Stimulated activated CD4-positive, alpha-beta T cell treated with anti-CD3 and anti-CD28 coated beads, Interleukin-12 subunit alpha, Interleukin-12 subunit beta, amount 100 ng/mL, for 24 hours (primary cell): ENCODE data around the gene AKT1S1.

Experiments
- DNase-seq, 2 experiments: peaks; one replicate each; pipeline ENCODE4 v3.0.0-alpha.2; 2020; ENCODE audit warnings: low read depth in 2 of 2

AKT1S1 gene

DNA sequence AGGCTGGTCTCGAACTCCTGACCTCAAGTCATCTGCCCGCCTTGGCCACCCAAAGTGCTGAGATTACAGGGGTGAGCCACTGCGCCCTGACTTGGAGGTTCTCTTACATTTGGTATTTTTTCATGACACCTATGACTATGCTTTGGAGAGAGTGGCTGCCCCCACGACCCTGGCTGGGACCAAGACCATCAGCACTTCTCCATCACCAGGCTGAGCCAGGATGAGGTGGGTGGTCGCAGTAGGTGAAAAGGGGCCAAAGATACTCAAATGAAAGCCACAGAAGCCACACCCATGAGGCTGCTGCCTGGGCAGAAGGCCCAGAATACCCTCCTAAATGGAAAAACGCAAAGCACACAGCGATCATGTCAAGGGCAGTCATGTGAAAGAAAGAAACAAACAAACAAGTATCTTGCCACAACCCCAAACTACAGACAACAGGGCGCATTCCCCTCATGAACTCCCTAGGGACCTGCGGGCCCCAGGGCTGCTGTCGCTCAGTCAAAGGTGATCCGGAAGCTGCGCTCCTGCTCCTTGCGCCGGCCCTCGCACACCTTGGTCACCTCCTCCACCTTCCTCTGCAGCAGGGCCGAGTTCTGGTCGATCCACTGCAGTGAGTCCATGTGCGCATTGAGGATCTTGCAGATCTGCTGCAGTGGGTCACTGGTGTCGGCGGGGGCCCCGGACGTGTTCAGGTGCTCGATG is 30.7 kb upstream of the AKT1S1 start:
- no peak for DNase-seq

DNA sequence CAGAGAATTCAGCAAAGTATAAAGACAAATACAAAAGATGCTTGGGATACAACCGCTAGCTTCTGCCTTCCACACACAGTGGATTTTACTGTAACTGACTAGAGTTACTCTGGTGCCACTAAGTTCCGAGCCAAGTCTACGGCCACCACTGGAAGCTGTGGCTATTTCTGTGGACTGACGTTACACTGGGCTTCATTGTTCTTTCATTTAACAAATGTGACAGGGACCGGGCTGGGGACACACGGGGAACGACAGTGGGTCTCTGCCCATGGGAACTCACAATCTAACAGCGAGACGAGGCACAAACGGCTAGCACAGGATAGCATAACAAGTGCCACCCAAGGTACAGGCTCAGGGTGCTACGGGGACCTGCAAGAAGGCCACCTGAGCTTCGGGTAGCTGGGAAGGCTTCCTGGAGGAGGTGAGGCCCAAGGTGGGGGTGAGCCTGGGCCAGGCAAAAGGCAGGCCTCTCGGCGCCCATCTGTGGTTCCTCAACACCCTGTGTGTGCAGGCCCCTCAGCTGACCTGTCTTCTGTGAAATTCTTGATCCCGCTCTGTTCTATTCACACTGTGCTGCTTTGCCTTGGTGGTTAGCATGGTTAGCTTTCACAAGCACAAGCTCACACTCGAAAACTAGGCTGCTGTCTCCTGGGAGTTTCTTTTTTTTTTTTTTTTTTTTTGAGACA is 29.9 kb upstream of the AKT1S1 start:
- DNase-seq: no peak

DNA sequence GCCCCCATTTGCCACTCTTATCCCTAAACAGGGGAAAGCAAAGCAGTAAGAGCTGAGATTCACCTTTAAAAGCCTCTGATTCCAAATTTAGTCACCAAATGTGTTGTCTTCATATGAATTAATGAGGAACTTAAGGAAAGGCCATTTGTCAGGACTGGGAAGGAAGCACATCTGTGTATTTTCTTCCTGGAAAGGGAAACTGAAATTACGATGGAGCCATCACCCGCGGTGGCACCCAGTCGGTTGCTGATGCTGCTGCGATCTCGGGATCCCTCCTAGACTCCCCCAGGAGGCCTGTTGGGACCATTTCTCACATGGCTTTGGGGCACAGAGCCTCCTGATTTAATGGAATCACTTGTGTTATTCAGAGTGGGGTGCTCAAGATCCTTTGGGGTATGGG is 27.0 kb upstream of the AKT1S1 start:
- no peak for DNase-seq

DNA sequence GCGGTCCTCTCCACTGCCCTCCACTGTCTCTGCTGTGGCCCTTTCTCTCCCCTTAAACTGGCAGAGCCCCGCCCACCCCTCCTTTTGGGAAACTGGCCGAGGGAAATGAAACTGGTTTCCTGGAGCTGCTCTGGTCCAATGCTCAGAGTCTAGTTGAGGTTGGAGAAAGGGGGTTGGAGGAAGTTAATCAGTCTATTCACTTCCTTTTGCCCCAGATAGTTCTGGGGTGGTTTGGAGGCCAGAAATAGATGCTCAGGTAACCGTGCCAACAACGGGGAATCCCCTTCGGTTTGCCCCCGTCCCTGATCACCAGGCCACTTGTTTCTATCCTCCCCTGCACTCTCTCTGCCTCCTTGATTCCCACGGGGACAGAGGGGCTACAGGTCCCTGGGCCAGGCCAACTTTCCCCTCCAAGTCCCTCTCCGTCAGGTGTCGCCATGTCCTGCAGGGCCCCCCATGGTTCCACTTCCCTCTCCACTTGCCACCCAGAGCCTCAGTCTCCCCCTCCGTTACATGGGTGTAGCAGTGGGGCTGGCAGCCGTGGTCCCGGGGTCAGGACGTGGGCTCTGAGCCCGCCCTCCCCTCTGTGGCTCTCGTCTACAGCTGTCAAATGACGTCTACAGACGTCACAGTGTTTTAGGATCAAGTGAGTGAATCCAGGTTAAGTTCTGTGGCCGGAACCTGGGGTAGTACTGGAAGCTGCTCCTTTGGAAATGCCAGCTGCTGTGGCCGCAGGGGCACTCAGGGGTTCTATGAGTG is 19.9 kb upstream of the AKT1S1 start, which contains the start of gene IL4I1:
Gene IL4I1, minus strand, starts transcription at position 25 of the 759 bp plus-strand sequence. CDS start 727 bp downstream, outside the sequence.
- DNase-seq: peak in 1 of 2 experiments; percentile 58

DNA sequence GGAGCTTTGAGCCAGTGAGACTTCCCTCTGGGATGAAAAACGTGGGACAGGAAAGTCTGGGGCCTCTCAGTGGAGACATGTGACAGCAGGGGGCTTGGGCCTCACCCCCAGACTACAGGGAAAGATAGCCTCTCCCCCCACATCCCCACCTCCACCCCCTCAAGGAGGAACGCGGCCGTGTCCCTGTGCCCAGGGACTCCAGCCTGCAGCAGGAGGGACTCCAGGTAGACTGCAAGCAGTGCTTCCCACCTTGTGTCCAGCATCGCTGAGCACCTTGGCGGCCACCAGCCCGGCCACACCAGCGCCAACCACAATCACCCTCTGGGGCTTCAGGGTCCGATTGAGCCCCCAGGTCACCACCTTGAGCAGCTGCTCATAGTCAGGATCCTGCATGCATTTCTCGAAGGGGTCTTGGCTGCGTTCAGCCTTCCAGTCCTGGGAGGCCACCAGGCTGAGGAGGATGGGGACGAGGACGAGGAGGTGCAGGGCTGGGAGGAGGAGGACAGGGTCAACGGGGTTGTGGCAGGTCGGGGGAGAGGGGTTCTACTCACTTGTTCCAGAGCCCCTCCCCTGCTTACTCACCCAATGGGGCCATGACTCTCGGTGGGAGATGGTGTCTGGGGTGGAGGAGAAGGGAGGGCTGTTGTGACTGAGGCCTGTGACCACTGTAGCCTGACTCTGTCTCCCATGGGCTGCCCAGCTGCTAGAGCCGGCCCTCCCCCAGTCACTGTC is 18.6 kb upstream of the AKT1S1 start:
- DNase-seq: no peak

DNA sequence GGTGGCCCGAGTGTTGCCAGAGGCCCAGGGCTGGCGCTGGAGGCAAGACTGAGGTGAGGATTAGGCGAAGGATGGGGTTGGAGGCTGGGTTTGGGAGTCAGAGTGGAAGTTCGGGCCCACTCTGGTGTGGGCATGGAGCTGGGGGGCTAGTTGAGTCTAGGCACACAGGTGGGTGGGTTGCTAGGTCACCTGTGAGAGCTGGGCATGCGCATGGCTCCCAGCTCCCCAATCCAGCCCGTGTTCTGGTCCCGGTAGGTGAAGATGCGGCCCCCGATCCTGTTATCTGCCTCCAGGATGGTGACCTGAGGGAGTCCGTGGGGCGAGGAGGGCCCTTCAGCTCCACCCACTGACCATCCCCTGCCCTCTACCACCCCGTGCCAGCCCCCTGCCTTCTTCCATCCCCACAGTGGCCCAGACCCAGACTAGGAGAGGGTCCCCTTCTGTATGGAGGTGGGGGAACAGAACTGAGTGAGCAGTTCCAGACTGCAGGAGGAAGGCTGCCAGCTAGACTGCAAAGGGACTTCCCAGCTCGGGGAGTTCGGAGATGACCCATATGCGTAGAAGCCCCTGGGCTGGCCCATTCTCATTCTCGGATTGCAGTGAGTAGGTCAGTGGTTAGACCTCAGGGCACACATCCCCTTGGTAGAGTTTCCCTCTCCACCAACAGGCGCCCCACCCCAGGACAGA is 17.9 kb upstream of the AKT1S1 start:
- peak in 1 of 2 experiments; percentile 32 for DNase-seq

DNA sequence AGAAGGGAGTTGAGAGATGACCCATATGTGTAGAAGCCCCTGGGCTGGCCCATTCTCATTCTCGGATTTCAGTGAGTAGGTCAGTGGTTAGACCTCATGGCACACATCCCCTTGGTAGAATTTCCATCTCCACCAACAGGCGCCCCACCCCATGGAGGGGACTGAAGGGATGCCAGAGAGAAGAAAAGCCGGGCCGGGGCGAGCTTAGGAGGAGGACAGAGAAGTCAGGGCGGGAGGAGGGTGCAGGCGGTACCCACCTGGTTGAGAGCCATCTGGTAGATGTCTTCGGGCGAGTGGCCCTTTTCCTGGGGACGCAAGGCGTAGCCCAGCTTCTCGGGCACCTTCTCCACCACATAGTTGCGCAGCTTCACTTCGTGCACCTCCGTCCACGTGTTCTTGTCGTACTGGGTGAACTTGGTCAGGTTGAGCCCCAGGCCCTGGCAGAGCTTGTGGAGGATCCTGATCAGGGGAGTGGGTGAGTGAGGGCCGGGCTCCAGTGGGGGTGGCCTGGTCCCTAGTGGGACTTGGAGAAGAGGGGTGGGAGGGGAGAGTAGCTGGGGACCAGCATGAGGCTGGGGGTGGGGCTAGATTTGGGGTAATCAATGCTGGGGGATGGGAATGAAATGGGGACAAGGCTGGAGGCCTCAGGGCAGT is 17.0 kb upstream of the AKT1S1 start:
- DNase-seq: no peak

DNA sequence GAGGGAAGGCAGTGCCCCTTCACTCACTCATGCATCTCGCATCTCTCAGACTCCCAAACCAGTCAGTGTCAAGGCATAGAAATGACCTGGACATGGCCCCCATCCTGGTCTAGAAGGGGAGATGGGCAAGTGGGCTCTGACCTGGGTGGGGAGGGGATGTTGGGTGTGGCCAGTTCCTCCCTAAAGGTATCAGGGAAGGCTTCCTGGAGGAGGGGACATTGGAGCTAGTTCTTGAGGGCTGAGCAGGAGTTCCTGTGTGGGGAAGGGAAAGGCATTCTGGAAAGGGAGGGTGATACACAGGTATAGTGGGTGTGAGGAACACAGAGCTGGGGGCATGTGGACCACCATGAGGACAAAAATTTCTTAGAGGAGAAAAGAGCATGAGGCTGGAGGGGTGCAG is 15.6 kb upstream of the AKT1S1 start:
- DNase-seq: no peak

DNA sequence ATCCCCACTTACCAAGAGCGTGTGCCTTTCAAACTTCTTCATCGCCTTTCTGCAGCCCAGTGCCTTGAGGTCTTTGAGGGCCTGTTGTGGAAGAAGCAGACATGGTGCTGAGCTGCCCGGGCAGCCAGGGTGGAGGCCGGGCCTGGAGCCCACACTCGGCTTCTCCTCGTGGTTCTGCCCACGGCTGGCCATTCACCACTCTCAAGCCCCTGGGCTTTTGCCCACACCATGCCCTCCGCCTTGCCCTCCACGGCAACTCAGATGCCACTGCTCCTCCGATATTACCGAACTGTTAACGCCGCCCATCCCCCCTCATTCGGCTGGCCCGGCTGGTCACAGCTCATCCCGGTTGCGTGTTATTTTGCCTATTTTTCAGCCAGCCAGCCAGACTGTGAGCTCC is 14.2 kb upstream of the AKT1S1 start:
- DNase-seq: no peak

DNA sequence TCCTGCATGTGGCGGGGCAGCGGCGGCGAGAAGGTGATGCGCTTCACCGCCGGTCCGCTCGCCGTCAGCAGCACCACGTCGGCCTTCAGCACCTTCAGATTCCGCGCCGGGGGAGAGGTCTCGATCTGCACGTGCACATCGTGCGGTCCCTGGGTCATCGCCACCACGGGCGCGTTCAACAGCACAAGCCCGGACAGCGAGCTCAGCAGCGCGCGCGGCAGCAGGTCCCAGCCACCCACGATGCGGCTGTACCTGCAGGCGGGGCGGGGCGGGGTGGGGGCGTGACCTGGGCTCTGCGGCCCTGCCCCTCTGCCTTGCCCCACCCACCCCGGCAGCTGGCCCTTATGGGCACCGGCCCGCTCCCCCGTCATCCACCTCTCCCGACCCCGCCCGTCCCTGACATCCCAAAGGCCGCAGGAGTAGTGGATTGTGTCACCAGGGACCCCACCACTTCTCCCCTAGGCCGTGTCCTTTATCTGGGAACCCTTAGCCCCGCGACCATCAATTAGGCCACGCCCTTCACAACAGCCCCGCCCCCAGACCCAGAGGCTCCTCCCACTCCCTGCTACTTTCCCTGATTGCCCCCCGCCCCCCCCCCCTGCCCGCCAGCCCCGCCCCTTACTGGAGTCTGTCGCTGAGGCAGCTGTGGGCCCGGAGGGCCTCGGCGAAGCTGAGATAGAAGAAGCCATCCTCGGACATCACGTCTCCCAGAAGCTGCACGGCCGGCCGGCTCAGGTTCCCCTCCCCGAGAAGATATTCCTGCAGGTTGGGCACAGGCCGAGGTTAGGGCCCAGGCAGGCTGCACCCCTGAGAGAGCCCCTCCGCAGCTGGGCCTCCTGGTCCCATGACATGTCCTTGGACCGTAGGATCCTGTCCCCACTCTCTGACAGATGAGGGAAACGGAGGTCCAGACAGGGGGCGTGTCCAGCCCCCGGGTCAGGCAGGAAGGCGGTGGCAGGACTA is 13.5 kb upstream of the AKT1S1 start:
- DNase-seq: peak in 1 of 2 experiments; percentile 55

DNA sequence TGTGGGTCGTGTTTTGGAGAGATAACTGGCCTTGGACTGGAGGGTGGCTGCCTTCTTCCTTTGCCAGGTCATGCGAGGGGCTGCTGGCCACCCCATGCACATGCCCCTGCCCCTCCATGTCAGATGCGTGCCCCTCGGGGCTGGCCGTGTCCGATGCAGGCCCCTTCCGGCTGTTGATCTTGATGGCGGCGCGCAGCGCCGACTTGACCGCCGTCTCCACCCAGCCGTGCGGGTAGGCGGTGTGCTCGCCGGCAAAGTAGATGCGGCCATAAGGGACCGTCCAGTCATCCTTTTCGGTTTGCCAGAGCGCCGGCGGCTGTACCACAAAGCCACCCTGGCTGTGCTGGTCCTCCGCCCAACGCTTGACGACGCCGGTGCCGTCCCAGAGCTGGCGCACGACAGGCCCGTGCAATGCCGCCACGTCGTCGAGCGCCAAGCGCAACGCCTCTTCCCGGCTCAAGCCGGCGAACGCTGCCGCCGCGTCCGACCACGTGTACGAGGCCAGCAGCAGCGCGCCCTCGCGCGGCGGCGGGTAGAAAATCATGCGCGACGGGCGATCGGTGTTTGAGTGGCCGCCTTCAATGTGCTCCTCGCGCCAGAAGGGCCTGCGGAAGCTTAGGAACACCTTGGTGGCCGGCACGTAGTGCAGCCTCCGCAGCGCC is 12.7 kb upstream of the AKT1S1 start:
- DNase-seq: peak; percentile 43 to 65

DNA sequence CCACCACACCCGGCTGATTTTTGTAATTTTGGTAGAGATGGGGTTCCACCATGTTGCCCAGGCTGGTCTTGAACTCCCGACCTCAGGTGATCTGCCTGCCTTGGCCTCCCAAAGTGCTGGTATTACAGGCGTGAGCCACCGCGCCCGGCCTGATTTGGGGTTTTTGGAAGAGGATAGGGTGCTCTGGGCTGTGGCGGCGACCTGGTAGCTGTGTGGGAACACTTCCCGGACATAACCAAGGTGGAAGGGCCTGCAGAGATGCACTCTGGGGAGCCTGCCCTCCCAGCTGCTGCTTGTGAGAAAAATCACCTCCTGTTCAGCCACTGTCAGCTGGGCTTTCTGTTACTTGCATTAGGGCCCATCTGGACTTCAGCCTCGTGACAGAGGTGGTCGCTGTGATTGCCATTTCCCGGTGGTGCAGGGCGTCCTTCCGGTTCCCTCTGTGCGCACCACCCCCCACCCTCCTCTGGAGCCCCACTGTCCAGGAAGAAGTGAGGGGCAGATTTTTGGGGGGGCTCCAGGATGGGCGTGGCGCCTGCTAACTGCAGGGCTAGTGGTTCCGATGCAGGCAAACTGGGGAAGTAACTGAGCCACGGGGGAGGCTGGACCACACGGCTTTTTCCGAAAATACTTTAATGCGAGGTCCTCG is 12.0 kb upstream of the AKT1S1 start:
- DNase-seq: no peak

DNA sequence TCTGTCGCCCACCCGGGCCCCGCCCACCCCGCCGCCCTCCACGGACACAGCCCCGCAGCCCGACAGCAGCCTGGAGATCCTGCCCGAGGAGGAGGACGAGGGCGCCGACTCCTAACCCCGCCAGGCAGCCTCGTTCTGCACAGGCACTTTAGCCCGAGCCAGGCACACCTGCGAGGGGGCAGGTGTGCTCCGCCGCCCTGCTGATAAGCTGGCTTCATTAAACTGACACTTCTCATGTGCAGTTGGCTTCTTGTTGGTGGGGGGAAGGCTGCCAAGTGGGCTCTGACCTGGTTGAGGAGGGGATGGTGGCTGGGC is 11.3 kb upstream of the AKT1S1 start:
- DNase-seq: no peak

DNA sequence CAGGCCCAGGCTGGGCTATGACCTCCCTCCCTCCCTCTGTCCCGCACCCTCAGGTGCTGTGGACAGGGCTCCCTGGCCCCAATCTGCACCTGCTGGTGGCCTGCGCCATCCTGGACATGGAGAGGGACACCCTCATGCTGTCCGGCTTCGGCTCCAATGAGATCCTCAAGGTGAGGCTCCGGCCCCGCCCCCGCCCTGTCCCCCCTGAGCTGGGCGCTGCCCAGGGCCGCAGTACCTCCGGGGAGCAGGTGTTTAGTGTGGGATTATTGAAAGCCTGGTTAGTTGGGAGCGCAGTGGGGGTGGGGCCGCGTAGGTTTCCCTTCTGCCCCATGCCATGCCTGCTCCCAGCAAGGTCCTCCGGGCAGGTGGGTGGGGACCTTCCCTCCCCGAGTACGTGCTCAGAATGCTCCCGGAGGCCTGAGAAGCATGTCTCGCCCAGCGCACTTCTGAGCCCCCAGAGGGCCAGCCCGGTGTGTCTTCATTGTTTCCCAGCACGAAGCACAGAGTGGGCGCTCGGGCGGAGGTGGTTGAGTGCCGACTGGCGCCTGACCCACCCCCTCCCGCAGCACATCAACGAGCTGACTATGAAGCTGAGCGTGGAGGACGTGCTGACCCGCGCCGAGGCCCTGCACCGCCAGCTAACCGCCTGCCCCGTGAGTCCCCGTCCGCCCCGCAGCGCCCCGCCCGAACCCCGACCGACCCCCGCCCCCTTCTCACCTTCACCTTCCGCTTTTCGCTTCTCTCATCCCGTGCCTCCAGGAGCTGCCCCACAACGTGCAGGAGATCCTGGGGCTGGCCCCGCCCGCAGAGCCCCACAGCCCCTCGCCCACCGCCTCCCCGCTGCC is 10.7 kb upstream of the AKT1S1 start:
- no peak for DNase-seq

DNA sequence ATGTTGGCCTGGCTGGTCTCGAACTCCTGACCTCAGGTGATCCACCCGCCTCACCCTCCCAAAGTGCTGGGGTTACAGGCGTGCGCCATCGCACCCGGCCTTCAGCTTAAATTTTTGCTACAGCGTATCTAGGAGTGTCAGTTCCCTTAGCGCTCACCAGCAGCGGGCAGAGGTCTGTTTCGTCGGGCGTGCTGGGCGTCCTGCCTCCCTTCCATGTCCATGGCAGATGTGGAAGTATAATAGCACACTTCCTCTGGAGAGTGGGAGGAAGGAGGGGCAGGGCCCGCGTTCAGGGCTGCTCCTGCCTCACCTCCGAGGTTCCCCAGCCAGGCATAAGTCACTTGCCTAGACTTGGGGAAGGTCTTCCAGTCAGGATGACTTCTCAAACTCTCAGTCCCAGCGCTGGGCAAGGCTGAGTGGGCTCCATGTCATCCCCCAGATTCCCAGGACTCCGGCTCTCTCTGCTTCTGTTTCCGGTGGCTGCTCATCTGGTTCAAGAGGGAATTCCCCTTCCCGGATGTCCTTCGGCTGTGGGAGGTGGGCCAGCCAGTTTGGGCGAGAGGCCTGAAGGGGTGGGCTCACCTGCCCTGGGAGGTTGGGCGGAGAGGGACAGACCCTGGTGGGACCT is 10.0 kb upstream of the AKT1S1 start:
- no peak for DNase-seq

DNA sequence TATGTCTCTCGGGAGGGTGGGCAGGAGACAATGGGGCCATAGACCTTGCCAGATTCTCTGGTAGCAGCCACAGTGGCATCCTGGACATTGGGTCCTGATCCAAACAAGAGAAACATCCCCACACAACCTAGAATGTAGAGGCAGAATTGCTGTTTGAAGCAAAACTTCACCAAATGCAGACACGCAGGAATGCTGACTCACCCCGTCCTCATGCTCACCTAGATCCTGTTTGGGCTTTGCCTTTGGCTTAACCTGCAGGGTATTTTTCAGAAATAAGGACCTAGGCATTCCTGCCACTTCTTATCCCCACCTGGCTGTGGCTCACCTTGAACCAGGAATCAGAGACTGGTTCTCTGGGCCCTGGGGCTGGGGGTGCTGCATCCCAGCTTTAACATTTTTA is 7.6 kb upstream of the AKT1S1 start:
- no peak for DNase-seq

DNA sequence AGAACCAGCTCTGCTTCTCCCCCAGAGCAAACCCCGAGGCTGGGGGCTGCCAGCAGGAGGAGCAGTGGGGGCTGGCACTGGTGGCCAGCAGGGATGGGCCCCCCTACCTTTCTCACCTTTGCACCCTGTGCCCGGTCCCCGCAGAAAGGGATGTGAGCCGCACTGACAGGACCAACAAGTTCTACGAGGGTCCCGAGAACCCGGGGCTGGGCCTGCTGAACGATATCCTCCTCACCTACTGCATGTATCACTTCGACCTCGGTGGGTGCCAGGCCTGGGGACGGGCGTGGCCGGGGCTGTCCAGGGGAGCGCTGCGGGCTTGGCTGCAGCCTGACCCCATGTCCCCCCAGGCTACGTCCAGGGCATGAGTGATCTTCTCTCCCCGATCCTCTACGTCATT is 7.0 kb upstream of the AKT1S1 start:
- no peak for DNase-seq
